HG02938 (cell line): ENCODE data around the gene RPS28.

Experiments
- ATAC-seq: cut with Tn5 transposase; IDR thresholded peaks from one replicate; pipeline ENCODE4 v1.9.1; 2021; ENCODE audit warnings: mild to moderate bottlenecking, moderate library complexity; ENCODE audit not compliant: unreplicated experiment

The RPS28 gene

DNA sequence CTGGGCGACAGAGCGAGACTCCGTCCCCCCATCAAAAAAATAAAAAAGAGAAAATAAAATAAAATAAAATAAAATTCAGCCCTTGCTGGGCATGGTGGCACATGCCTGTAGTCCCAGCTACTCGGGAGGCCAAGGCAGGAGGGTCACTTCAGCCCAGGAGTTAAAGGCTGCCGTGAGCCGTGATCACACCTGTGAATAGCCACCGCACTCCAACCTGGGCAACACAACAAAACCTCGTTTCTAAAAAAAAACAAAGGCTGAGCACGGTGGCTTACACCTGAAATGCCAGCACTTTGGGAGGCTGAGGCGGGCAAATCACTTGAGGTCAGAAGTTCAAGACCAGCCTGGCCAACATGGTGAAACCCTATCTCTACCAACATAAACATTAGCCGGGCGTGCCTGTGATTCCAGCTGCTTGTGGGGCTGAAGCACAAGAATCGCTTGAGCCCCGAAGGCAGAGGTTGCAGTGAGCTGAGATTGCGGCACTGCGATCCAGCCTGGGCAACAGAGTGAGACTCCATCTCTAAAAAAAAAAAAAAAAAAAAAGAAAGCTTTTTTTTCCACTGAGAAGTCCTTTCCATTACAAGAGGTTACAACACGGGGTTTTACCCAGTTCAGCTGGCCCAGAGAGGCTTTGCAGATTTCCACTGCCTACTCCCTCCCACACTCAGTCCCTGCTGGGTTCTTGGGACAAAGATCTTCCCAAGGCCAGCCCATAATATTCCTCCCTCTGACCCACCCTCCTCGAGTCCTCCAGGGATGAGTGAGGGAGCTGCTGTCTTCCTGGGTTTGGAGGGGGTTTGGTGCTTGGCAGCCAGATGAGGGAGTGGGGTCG lies 49.1 kb downstream of the RPS28 start:
- ATAC-seq = no peak

DNA sequence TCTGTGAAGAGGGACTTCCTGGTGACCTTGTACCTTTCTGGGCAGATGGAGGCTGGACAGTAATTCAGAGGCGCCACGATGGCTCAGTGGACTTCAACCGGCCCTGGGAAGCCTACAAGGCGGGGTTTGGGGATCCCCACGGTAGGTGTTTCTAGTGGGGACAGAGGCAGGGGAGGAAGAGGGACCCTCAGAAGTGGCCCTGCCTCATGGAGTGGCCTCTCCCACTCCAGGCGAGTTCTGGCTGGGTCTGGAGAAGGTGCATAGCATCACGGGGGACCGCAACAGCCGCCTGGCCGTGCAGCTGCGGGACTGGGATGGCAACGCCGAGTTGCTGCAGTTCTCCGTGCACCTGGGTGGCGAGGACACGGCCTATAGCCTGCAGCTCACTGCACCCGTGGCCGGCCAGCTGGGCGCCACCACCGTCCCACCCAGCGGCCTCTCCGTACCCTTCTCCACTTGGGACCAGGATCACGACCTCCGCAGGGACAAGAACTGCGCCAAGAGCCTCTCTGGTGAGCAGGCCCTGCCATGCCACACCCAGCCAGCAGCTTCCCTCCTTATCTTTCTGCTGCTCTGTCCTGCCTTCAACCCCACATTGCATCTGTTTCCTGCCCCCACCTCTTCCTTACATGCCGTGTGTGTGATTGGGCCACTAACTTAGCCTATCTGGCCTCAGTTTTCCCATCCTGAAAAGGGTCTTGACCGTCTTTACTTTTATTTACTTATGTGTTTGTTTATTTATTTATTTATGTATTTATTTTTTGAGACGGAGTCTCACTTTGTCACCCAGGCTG lies 49.9 kb downstream of the RPS28 start:
- no peak for ATAC-seq
